Measurements from ENCODE around the gene SCN5A.

The SCN5A gene

GRCh38 chr3:38617586-38617985 is 31.9 kb downstream of the SCN5A start:
- no peak for DNase-seq

GRCh38 chr3:38617137-38617536 is 32.4 kb downstream of the SCN5A start:
- no peak for DNase-seq

GRCh38 chr3:38616658-38617057 is 32.8 kb downstream of the SCN5A start:
- DNase-seq = no peak

- no peak for DNase-seq
Measured at GRCh38 chr3:38616111-38616510, 33.4 kb downstream of the SCN5A start.

- DNase-seq = no peak
Measured at GRCh38 chr3:38614651-38615352, 34.7 kb downstream of the SCN5A start.

- DNase-seq = no peak
Measured at GRCh38 chr3:38614091-38614490, 35.4 kb downstream of the SCN5A start.

GRCh38 chr3:38613426-38613825 is 36.1 kb downstream of the SCN5A start:
- DNase-seq = no peak

- no peak for DNase-seq
Measured at GRCh38 chr3:38611866-38612265, 37.6 kb downstream of the SCN5A start.

- DNase-seq = no peak
Measured at GRCh38 chr3:38610934-38611333, 38.6 kb downstream of the SCN5A start.

GRCh38 chr3:38610436-38610835 is 39.1 kb downstream of the SCN5A start:
- DNase-seq = no peak

- no peak for DNase-seq
Measured at GRCh38 chr3:38609386-38610111, 39.9 kb downstream of the SCN5A start.

GRCh38 chr3:38608961-38609360 is 40.5 kb downstream of the SCN5A start:
- no peak for DNase-seq

- no peak for DNase-seq
Measured at GRCh38 chr3:38608086-38608775, 41.3 kb downstream of the SCN5A start.

GRCh38 chr3:38606561-38606960 is 42.9 kb downstream of the SCN5A start:
- no peak for DNase-seq

- no peak for DNase-seq
Measured at GRCh38 chr3:38605981-38606380, 43.5 kb downstream of the SCN5A start.

GRCh38 chr3:38604246-38604645 is 45.2 kb downstream of the SCN5A start:
- DNase-seq = no peak

- no peak for DNase-seq
Measured at GRCh38 chr3:38603731-38604131, 45.8 kb downstream of the SCN5A start.

- no peak for DNase-seq
Measured at GRCh38 chr3:38602576-38603250, 46.8 kb downstream of the SCN5A start.

- DNase-seq = no peak
Measured at GRCh38 chr3:38601956-38602550, 47.4 kb downstream of the SCN5A start.

- no peak for DNase-seq
Measured at GRCh38 chr3:38600551-38600950, 48.9 kb downstream of the SCN5A start.

- no peak for DNase-seq
Measured at GRCh38 chr3:38599886-38600285, 49.6 kb downstream of the SCN5A start.

- DNase-seq = no peak
Measured at GRCh38 chr3:38598791-38599190, 50.7 kb downstream of the SCN5A start.

- DNase-seq = no peak
Measured at GRCh38 chr3:38597502-38598060, 51.9 kb downstream of the SCN5A start.

Measured in stimulated activated CD4-positive, alpha-beta T cell treated with anti-CD3 and anti-CD28 coated beads, Interleukin-2, amount 100 ng/mL, for 24 hours (primary cell).